Pericardium fibroblast (primary cell): ENCODE results near the gene COL23A1. TPM values are rescaled to one million over a fixed set of nuclear protein-coding genes. Genes with fewer than 3 reads are reported as not detected.

Source experiments
- total RNA-seq: library from RNA; depleted of rRNA; stranded (reverse); fragments of >200 nt; gene quantifications from 2 replicates; pipeline ENCODE4 v1.2.3, GENCODE V29; 2015

The COL23A1 gene
- total RNA-seq, result 0.60 TPM in 1 of 2 replicates, not detected in the other

GRCh38 chr5:178590141-178590923 is at the start of gene COL23A1:
TSS of gene COL23A1 (minus strand) at chr5:178590393.

GRCh38 chr5:178626484-178627258 is 36.5 kb upstream of the COL23A1 start, which contains the start of gene CLK4:
TSS of gene CLK4 (minus strand) at chr5:178627050. CDS start at chr5:178623416, 3,634 bp downstream.

GRCh38 chr5:178232124-178232919 is 357.9 kb downstream of the COL23A1 start, which contains the start of gene PHYKPL:
TSS of gene PHYKPL (minus strand) at chr5:178232802. CDS start at chr5:178232550, 252 bp downstream.

GRCh38 chr5:178204182-178204934 is 385.8 kb downstream of the COL23A1 start, which contains the start of gene HNRNPAB:
TSS of gene HNRNPAB (plus strand) at chr5:178204533. CDS start at chr5:178204838, 305 bp downstream.

Other genes with a start within 250 kb of the COL23A1 start
- 7.2 and 8.2 TPM in 2 replicates for gene CLK4, start 36.7 kb upstream of the COL23A1 start, total RNA-seq
- gene ZNF354A, start 140.3 kb upstream of the COL23A1 start, total RNA-seq, result 8.1 and 20.4 TPM in 2 replicates